OCI-LY7 (cell line): ENCODE measurements around the gene MIA3. TPM values are rescaled to one million over a fixed set of nuclear protein-coding genes. Genes with fewer than 3 reads are reported as not detected.

Experiments used
- BruUV-seq: library from RNA; stranded (reverse); fragments of 400-500 nt; replicated peaks from 2 replicates; lab custom pipeline; 2021; lab: Mats Ljungman, UMichigan
- CTCF ChIA-PET: fragments of 300-600 bp; sonication (Branson Sonifier 250); formaldehyde crosslinking; loops from one replicate; lab custom pipeline; 2022; ENCODE audit warnings: antibody characterized with exemption; ENCODE audit not compliant: unreplicated experiment; lab: Charles Lee
- POLR2A ChIA-PET: fragments of 300-600 bp; sonication (Branson Sonifier 250); formaldehyde crosslinking; loops from one replicate; lab custom pipeline; 2022; ENCODE audit warnings: antibody characterized with exemption; lab: Charles Lee
- DNase-seq: peaks from one replicate; pipeline ENCODE4 v3.0.0-alpha.2; 2015; ENCODE audit warnings: low spot score
- H2AFZ ChIP-seq: fragments of 200-600 bp; sonication (generic), shearing (Covaris generic); 2 replicates; pipeline ENCODE4 v1.6.1; 2014; ENCODE audit warnings: mild to moderate bottlenecking, antibody characterized with exemption, low read length, moderate library complexity
- H3K27ac ChIP-seq: fragments of 200-600 bp; sonication (generic); 2 replicates; pipeline ENCODE4 v1.5.1; 2014; ENCODE audit warnings: mixed run types, low read depth, mild to moderate bottlenecking, moderate library complexity, low read length, inconsistent platforms; ENCODE audit not compliant: poor library complexity, severe bottlenecking
- H3K36me3 ChIP-seq: fragments of 200-600 bp; sonication (generic); 2 replicates; pipeline ENCODE4 v1.6.1; 2014; ENCODE audit warnings: mild to moderate bottlenecking, antibody characterized with exemption, low read length, moderate library complexity, mixed read lengths; ENCODE audit not compliant: insufficient read depth
- H3K4me1 ChIP-seq: fragments of 200-600 bp; sonication (generic); 2 replicates; pipeline ENCODE4 v1.5.1; 2014; ENCODE audit warnings: mild to moderate bottlenecking, low read length; ENCODE audit not compliant: insufficient read depth, poor library complexity, severe bottlenecking
- H3K4me2 ChIP-seq: fragments of 200-600 bp; sonication (generic); 2 replicates; pipeline ENCODE4 v1.6.1; 2014; ENCODE audit warnings: mild to moderate bottlenecking, low read length
- H3K4me3 ChIP-seq: fragments of 200-600 bp; sonication (generic); 2 replicates; pipeline ENCODE4 v1.5.1; 2014; ENCODE audit warnings: mild to moderate bottlenecking, low read depth, low read length; ENCODE audit not compliant: poor library complexity, severe bottlenecking
- H3K79me2 ChIP-seq: fragments of 200-600 bp; sonication (generic); 2 replicates; pipeline ENCODE4 v1.6.1; 2016; ENCODE audit warnings: low read depth, mild to moderate bottlenecking, low read length, moderate library complexity, mixed read lengths; ENCODE audit not compliant: insufficient read depth
- H3K9me2 ChIP-seq: fragments of 200-600 bp; sonication (generic); 2 replicates; pipeline ENCODE4 v1.6.1; 2016; ENCODE audit warnings: mild to moderate bottlenecking, low read length, mixed read lengths; ENCODE audit not compliant: insufficient read depth
- H3K9me3 ChIP-seq: fragments of 200-600 bp; sonication (generic); 2 replicates; pipeline ENCODE4 v1.6.1; 2014; ENCODE audit warnings: mild to moderate bottlenecking, mixed run types, low read length, mixed read lengths
- H4K20me1 ChIP-seq: fragments of 200-600 bp; sonication (generic); 2 replicates; pipeline ENCODE4 v1.6.1; 2014; ENCODE audit warnings: mild to moderate bottlenecking, antibody characterized with exemption, low read length, moderate library complexity, mixed read lengths; ENCODE audit not compliant: insufficient read depth
- CTCF ChIP-seq: fragments of 200-600 bp; sonication (generic); conservative IDR thresholded peaks from 2 replicates; pipeline ENCODE4 v1.5.1; 2014; ENCODE audit warnings: mild to moderate bottlenecking, antibody characterized with exemption, low read length, moderate library complexity, mixed read lengths
- EZH2phosphoT487 ChIP-seq: fragments of 200-600 bp; sonication (generic); IDR thresholded peaks from 2 replicates; pipeline ENCODE4 v1.6.1; 2018; ENCODE audit warnings: low read depth, borderline replicate concordance, mild to moderate bottlenecking, mixed run types, antibody characterized with exemption, low read length, moderate library complexity, mixed read lengths
- intact Hi-C: fragments of 100-400 bp; cut with micrococcal nuclease; formaldehyde crosslinking; loops from one replicate; pipeline ENCODE4 v1.10.0; 2022; ENCODE audit not compliant: unreplicated experiment
- total RNA-seq, 2 experiments: library from RNA; depleted of rRNA in 1 of 2; stranded (reverse); fragments of >200 nt in 1 of 2; shearing (Covaris generic) in 1 of 2; gene quantifications; 2 replicates each; pipeline ENCODE4 v1.2.3, GENCODE V29; 2014 to 2022

MIA3 gene
- total RNA-seq, 2 experiments from 2014 or later, result 23.5 to 57.1 TPM

GRCh38 chr1:222596696-222597095 lies 21.2 kb upstream of the MIA3 start:
- ChIA-PET CTCF (no interaction called here), POLR2A (no interaction called here)
- H3K79me2 ChIP-seq, result no peaks in the 10 kb centered on the region

GRCh38 chr1:222600281-222600680 lies 17.6 kb upstream of the MIA3 start:
- H2AFZ ChIP-seq, result no peak overlapping the region
- H3K4me3 ChIP-seq, result no peak overlapping the region
- no peaks in the 10 kb centered on the region for H3K9me2 ChIP-seq
- POLR2A ChIA-PET, result interaction anchor here (0.8 to 1.3 kb wide), 2 partner anchors 10 to 14 kb away, joined by 3 read pairs; no protein-coding TSS in a partner anchor
- CTCF ChIA-PET, result no interaction called here
- no peak for TF ChIP-seq CTCF
- no peak for TF ChIP-seq EZH2phosphoT487
- no peaks in the 10 kb centered on the region for H4K20me1 ChIP-seq
- H3K79me2 ChIP-seq, result no peaks in the 10 kb centered on the region
- H3K36me3 ChIP-seq, result no peaks in the 10 kb centered on the region
- H3K27ac ChIP-seq, result no peak overlapping the region
- H3K9me3 ChIP-seq, result no peaks in the 10 kb centered on the region
- intact Hi-C loops, result no loop called here
- no peak for DNase-seq
- H3K4me2 ChIP-seq, result no peak overlapping the region
- BruUV-seq, result no TSS peak
- no peaks in the 10 kb centered on the region for H3K4me1 ChIP-seq

More at GRCh38 chr1:222596696-222597095, 21.2 kb upstream of the MIA3 start:
- Histone ChIP-seq H3K4me3 (no peak overlapping the region), H3K36me3 (no peaks in the 10 kb centered on the region), H3K9me2 (no peaks in the 10 kb centered on the region), H3K4me1 (no peaks in the 10 kb centered on the region), H2AFZ (no peak overlapping the region), H3K9me3 (peaks cover 5% of the 10 kb centered on the region; the same call in 1 of the 2 replicates), H4K20me1 (no peaks in the 10 kb centered on the region), H3K4me2 (no peak overlapping the region), H3K27ac (no peak overlapping the region)
- DNase-seq, result no peak
- no peak for TF ChIP-seq CTCF
- no peak for TF ChIP-seq EZH2phosphoT487
- intact Hi-C loops, result no loop called here
- BruUV-seq, result no TSS peak

DNA sequence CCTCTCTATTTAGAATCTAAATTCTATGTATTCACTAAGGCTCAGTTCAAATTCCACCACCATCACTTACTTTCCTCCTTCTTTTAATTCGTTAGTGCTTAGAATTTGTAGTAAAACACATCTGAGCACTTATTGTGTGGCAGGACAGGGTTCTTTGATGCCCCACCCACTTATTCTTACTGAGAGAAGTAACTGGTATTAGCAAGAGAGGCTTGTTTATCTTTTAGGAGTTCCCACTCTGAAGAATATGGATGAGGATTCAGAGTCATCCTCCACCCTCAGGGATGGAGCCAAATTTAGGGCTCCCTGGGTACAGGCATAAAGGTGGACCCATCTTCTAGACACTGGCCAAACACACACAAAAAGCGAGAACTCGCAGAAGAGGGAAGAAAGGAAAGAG lies 16.6 kb upstream of the MIA3 start:
- DNase-seq, result no peak
- Histone ChIP-seq H3K4me3 (no peak overlapping the region), H4K20me1 (no peaks in the 10 kb centered on the region), H3K4me2 (no peak overlapping the region), H3K9me2 (no peaks in the 10 kb centered on the region), H3K9me3 (no peaks in the 10 kb centered on the region), H3K36me3 (no peaks in the 10 kb centered on the region), H3K79me2 (no peaks in the 10 kb centered on the region), H3K27ac (no peak overlapping the region), H2AFZ (0 out of 2 replicates have a peak overlapping the region, but pooled peaks have one; percentile 10), H3K4me1 (no peaks in the 10 kb centered on the region)
- ChIA-PET POLR2A (no interaction called here), CTCF (no interaction called here)
- TF ChIP-seq EZH2phosphoT487, result no peak
- TF ChIP-seq CTCF, result no peak
- BruUV-seq, result no TSS peak
- intact Hi-C loops, result no loop called here
